Measurements from ENCODE around the gene DFFA. TPM values are rescaled to one million over a fixed set of nuclear protein-coding genes. Genes with fewer than 3 reads are reported as not detected.
"Not testable (repeated sequence)": the region's sequence is repeated elsewhere in the genome, so short reads cannot be mapped to it uniquely, and the experiment has no call there.

DFFA gene
- total RNA-seq, 2 donors from 2014 or later = 100 to 105 TPM

DNA sequence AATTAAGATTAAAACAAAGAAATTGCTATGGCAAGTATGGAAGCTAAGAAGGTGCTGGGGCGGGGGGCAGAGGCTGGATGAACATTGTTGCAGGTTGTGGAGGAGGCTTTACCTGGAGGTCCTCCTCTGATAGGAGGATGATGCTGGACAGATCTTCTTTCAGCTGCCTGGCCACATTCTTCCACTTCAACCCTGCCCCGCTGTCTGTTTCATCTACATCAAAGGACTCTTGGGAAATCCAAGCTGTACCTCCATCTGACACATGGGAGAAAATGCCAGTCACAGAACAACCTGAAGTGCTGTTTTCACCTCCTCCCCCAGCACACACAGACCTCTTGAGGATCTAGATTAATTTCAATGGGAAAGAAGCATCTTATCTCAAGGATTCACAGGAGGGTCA lies 5.3 kb downstream of the DFFA start:
- Mint-ChIP-seq H3K9me3 (no peaks in the 10 kb centered on the region), H3K36me3 (ENCODE audit: low read depth) (peaks cover 59% of the 10 kb centered on the region), H3K4me1 (peaks cover 6% of the 10 kb centered on the region), H3K27ac (peak overlapping the region; percentile 4), H3K4me3 (no peak overlapping the region), H3K27me3 (ENCODE audit: insufficient read depth) (no peaks in the 10 kb centered on the region)
- H3K4me1 ChIP-seq (ENCODE audit: control insufficient read depth, insufficient read depth, low read length) = peaks cover 2% of the 10 kb centered on the region
- H3K9ac ChIP-seq (ENCODE audit: extremely low read depth, low read length, poor library complexity, severe bottlenecking) = no peak overlapping the region
- H3K27ac ChIP-seq (ENCODE audit: low read depth, low read length) = no peak overlapping the region
- WGBS, 2 experiments (ENCODE audit: insufficient coverage in 1 of 2, insufficient read length in 1 of 2) = 98% methylated on average over 2 of the region's 2 CpGs; no CpG with 5 or more reads in 1 of the 2 experiments
- no peak overlapping the region for H3K4me3 ChIP-seq (ENCODE audit: low read length)
- no peak for DNase-seq
- no peaks in the 10 kb centered on the region for H3K27me3 ChIP-seq (ENCODE audit: control insufficient read depth, insufficient read depth, low read length, poor library complexity, severe bottlenecking)
- peaks cover 64% of the 10 kb centered on the region for H3K36me3 ChIP-seq (ENCODE audit: control insufficient read depth, insufficient read depth, low read length)
- H3K9me3 ChIP-seq (ENCODE audit: control insufficient read depth, low read length) = no peaks in the 10 kb centered on the region
- TF ChIP-seq, protein P1, sequence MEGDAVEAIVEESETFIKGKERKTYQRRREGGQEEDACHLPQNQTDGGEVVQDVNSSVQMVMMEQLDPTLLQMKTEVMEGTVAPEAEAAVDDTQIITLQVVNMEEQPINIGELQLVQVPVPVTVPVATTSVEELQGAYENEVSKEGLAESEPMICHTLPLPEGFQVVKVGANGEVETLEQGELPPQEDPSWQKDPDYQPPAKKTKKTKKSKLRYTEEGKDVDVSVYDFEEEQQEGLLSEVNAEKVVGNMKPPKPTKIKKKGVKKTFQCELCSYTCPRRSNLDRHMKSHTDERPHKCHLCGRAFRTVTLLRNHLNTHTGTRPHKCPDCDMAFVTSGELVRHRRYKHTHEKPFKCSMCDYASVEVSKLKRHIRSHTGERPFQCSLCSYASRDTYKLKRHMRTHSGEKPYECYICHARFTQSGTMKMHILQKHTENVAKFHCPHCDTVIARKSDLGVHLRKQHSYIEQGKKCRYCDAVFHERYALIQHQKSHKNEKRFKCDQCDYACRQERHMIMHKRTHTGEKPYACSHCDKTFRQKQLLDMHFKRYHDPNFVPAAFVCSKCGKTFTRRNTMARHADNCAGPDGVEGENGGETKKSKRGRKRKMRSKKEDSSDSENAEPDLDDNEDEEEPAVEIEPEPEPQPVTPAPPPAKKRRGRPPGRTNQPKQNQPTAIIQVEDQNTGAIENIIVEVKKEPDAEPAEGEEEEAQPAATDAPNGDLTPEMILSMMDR (conservative IDR thresholded peaks at IDR 0.05) = no peak

DNA sequence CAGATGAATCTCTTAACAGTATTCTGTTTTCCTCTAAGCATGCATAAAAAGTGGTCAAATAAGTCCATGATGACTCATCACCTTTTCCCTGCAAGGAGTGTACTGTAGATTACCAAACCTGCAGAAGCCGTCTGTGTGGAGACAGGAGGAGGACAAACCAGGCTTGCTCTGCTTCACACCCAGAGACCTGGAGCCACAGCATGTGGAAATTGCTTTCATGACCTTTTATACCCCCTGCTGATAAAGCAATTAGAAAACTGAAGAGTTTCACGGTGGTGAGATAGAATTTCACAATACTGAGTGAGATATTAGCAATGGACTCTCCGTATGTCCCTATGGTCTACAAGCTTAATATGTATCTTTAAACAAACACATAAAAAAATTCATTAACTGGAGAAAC lies 13.1 kb downstream of the DFFA start:
- DNase-seq = no peak
- Mint-ChIP-seq H3K4me1 (peaks cover 4% of the 10 kb centered on the region), H3K27ac (no peak overlapping the region), H3K4me3 (no peak overlapping the region), H3K9me3 (peaks cover 6% of the 10 kb centered on the region), H3K27me3 (ENCODE audit: insufficient read depth) (no peaks in the 10 kb centered on the region), H3K36me3 (ENCODE audit: low read depth) (peaks cover 59% of the 10 kb centered on the region)
- Histone ChIP-seq H3K4me3 (ENCODE audit: low read length) (no peak overlapping the region), H3K27ac (ENCODE audit: low read depth, low read length) (no peak overlapping the region), H3K36me3 (ENCODE audit: control insufficient read depth, insufficient read depth, low read length) (peaks cover 40% of the 10 kb centered on the region), H3K4me1 (ENCODE audit: control insufficient read depth, insufficient read depth, low read length) (no peaks in the 10 kb centered on the region), H3K9ac (ENCODE audit: extremely low read depth, low read length, poor library complexity, severe bottlenecking) (no peak overlapping the region), H3K27me3 (ENCODE audit: control insufficient read depth, insufficient read depth, low read length, poor library complexity, severe bottlenecking) (no peaks in the 10 kb centered on the region), H3K9me3 (ENCODE audit: control insufficient read depth, low read length) (peaks cover 8% of the 10 kb centered on the region)
- TF ChIP-seq, protein P1 (conservative IDR thresholded peaks at IDR 0.05) = no peak
- 80 to 86% methylated on average over 2 to 3 of the region's 3 CpGs for WGBS, 2 experiments (ENCODE audit: insufficient coverage in 1 of 2, insufficient read length in 1 of 2)

DNA sequence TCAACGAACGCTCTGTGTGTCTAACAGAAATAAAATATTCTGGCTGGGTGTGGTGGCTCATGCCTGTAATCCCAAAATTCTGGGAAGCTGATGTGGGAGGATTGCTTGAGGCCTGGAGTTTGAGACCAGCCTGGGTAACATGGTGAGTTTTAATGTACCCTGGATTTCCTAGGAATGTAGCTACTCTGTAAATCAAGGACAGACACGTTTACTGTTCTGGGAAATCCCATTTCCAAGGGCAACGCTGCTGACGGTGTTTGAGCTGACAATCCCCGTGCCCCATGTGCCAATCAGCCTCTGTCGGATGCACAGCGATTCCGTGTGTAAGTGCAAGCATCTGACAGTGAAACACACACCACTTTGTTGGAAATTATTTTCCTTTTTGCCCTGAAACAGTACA lies 14.5 kb downstream of the DFFA start:
- peaks cover 6% of the 10 kb centered on the region for H3K9me3 Mint-ChIP-seq
- TF ChIP-seq, protein P1 (conservative IDR thresholded peaks at IDR 0.05) = no peak
- Histone ChIP-seq H3K9ac (ENCODE audit: extremely low read depth, low read length, poor library complexity, severe bottlenecking) (no peak overlapping the region), H3K4me3 (ENCODE audit: low read length) (no peak overlapping the region), H3K27ac (ENCODE audit: low read depth, low read length) (no peak overlapping the region), H3K36me3 (ENCODE audit: control insufficient read depth, insufficient read depth, low read length) (peaks cover 34% of the 10 kb centered on the region), H3K4me1 (ENCODE audit: control insufficient read depth, insufficient read depth, low read length) (no peaks in the 10 kb centered on the region), H3K27me3 (ENCODE audit: control insufficient read depth, insufficient read depth, low read length, poor library complexity, severe bottlenecking) (no peaks in the 10 kb centered on the region), H3K9me3 (ENCODE audit: control insufficient read depth, low read length) (peaks cover 8% of the 10 kb centered on the region)
- no peaks in the 10 kb centered on the region for H3K27me3 Mint-ChIP-seq (ENCODE audit: insufficient read depth)
- 94 to 99% methylated on average over 8 to 9 of the region's 9 CpGs for WGBS, 2 experiments (ENCODE audit: insufficient coverage in 1 of 2, insufficient read length in 1 of 2)
- H3K4me3 Mint-ChIP-seq = no peak overlapping the region
- H3K4me1 Mint-ChIP-seq = peaks cover 4% of the 10 kb centered on the region
- H3K27ac Mint-ChIP-seq = peak overlapping the region; percentile 26
- DNase-seq = no peak
- peaks cover 52% of the 10 kb centered on the region for H3K36me3 Mint-ChIP-seq (ENCODE audit: low read depth)

DNA sequence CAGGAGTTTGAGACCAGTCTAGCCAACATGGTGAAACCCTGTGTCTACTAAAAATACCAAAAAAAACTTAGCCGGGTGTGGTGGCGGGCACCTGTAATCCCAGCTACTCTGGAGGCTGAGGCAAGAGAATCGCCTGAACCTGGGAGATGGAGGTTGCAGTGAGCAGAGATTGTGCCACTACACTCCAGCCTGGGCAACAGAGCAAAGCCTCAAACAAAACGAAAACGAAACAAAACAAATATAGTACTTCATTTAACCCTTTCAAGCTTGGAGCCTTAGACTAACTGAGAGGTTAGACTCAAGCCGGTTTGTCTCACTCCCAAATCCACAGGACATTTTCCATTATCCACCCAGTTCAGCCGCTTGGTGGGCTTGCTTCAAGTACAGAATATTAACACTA lies 14.9 kb downstream of the DFFA start:
- not testable (repeated sequence) for DNase-seq; H3K4me1 Mint-ChIP-seq; H3K4me1 ChIP-seq (ENCODE audit: control insufficient read depth, insufficient read depth, low read length); H3K4me3 ChIP-seq (ENCODE audit: low read length); H3K9ac ChIP-seq (ENCODE audit: extremely low read depth, low read length, poor library complexity, severe bottlenecking); H3K27me3 Mint-ChIP-seq (ENCODE audit: insufficient read depth); H3K9me3 ChIP-seq (ENCODE audit: control insufficient read depth, low read length); H3K4me3 Mint-ChIP-seq; H3K9me3 Mint-ChIP-seq; H3K27me3 ChIP-seq (ENCODE audit: control insufficient read depth, insufficient read depth, low read length, poor library complexity, severe bottlenecking); H3K27ac ChIP-seq (ENCODE audit: low read depth, low read length)
- Mint-ChIP-seq H3K36me3 (ENCODE audit: low read depth) (peaks cover 48% of the 10 kb centered on the region), H3K27ac (peak overlapping the region; percentile 26)
- 92 to 93% methylated on average over 6 to 7 of the region's 7 CpGs for WGBS, 2 experiments (ENCODE audit: insufficient coverage in 1 of 2, insufficient read length in 1 of 2)
- peaks cover 30% of the 10 kb centered on the region for H3K36me3 ChIP-seq (ENCODE audit: control insufficient read depth, insufficient read depth, low read length)
